H9 (cell line): Measurements from ENCODE around the gene MRPL48. TPM values are rescaled to one million over a fixed set of nuclear protein-coding genes. Genes with fewer than 3 reads are reported as not detected.

Experiments used
- DNase-seq: peaks from one replicate; pipeline ENCODE4 v3.0.0-alpha.2; 2017
- H2AFZ ChIP-seq: one replicate; pipeline ENCODE4 v1.6.1; 2013; ENCODE audit warnings: mild to moderate bottlenecking, low read length, control low read depth, moderate library complexity
- H2AK5ac ChIP-seq: 2 replicates; pipeline ENCODE4 v1.6.1; 2013; ENCODE audit warnings: low read length, control low read depth, mixed read lengths; ENCODE audit not compliant: insufficient read length
- H2BK120ac ChIP-seq: one replicate; pipeline ENCODE4 v1.6.1; 2013; ENCODE audit warnings: low read depth, mild to moderate bottlenecking, low read length, control low read depth, inconsistent platforms; ENCODE audit not compliant: poor library complexity, severe bottlenecking
- H2BK12ac ChIP-seq: 2 replicates; pipeline ENCODE4 v1.6.1; 2013; ENCODE audit warnings: low read length, control low read depth, mixed read lengths, low read depth; ENCODE audit not compliant: insufficient read length
- H2BK15ac ChIP-seq: 2 replicates; pipeline ENCODE4 v1.6.1; 2013; ENCODE audit warnings: low read depth, low read length, control low read depth
- H2BK20ac ChIP-seq: one replicate; pipeline ENCODE4 v1.6.1; 2013; ENCODE audit warnings: low read depth, mild to moderate bottlenecking, low read length, control low read depth, inconsistent platforms; ENCODE audit not compliant: poor library complexity, severe bottlenecking
- H2BK5ac ChIP-seq: 2 replicates; pipeline ENCODE4 v1.6.1; 2013; ENCODE audit warnings: low read length, control low read depth, mixed read lengths; ENCODE audit not compliant: insufficient read length
- H3K14ac ChIP-seq: 2 replicates; pipeline ENCODE4 v1.6.1; 2013; ENCODE audit warnings: low read length, control low read depth; ENCODE audit not compliant: insufficient read depth
- H3K18ac ChIP-seq: 2 replicates; pipeline ENCODE4 v1.6.1; 2013; ENCODE audit warnings: low read depth, mild to moderate bottlenecking, mixed read lengths, low read length, control low read depth; ENCODE audit not compliant: insufficient read length
- H3K23ac ChIP-seq: 2 replicates; pipeline ENCODE4 v1.6.1; 2013; ENCODE audit warnings: low read length, control low read depth, mixed read lengths, low read depth; ENCODE audit not compliant: insufficient read length
- H3K23me2 ChIP-seq: 2 replicates; pipeline ENCODE4 v1.6.1; 2013; ENCODE audit warnings: low read depth, mild to moderate bottlenecking, mixed read lengths, low read length, control low read depth; ENCODE audit not compliant: insufficient read length, poor library complexity, severe bottlenecking
- H3K27ac ChIP-seq: 2 replicates; pipeline ENCODE4 v1.5.1; 2013; ENCODE audit warnings: low read length, control low read depth, mixed read lengths, low read depth; ENCODE audit not compliant: insufficient read length
- H3K27me3 ChIP-seq: 2 replicates; pipeline ENCODE4 v1.6.1; 2013; ENCODE audit warnings: low read length, control low read depth, inconsistent platforms; ENCODE audit not compliant: insufficient read depth
- H3K4ac ChIP-seq: 2 replicates; pipeline ENCODE4 v1.6.1; 2013; ENCODE audit warnings: low read depth, mild to moderate bottlenecking, control low read depth, inconsistent platforms, low read length, moderate library complexity
- H3K4me1 ChIP-seq: 2 replicates; pipeline ENCODE4 v1.6.1; 2013; ENCODE audit warnings: low read length, control low read depth, inconsistent platforms; ENCODE audit not compliant: insufficient read depth
- H3K4me2 ChIP-seq: 2 replicates; pipeline ENCODE4 v1.6.1; 2013; ENCODE audit warnings: low read length, control low read depth, mixed read lengths; ENCODE audit not compliant: insufficient read length, insufficient read depth
- H3K56ac ChIP-seq: 2 replicates; pipeline ENCODE4 v1.6.1; 2013; ENCODE audit warnings: low read depth, mild to moderate bottlenecking, mixed read lengths, low read length, control low read depth; ENCODE audit not compliant: insufficient read length
- H3K79me1 ChIP-seq: 2 replicates; pipeline ENCODE4 v1.6.1; 2013; ENCODE audit warnings: low read depth, mild to moderate bottlenecking, moderate library complexity, low read length, control low read depth, inconsistent platforms; ENCODE audit not compliant: insufficient read depth, poor library complexity, severe bottlenecking
- H3K79me2 ChIP-seq: 2 replicates; pipeline ENCODE4 v1.6.1; 2013; ENCODE audit warnings: low read length, control low read depth, inconsistent platforms; ENCODE audit not compliant: insufficient read depth
- H3K9ac ChIP-seq: 2 replicates; pipeline ENCODE4 v1.6.1; 2013; ENCODE audit warnings: low read length, control low read depth, mixed read lengths; ENCODE audit not compliant: insufficient read length; ENCODE audit errors: extremely low read depth
- H3K9me3 ChIP-seq: one replicate; pipeline ENCODE4 v1.6.1; 2013; ENCODE audit warnings: low read depth, low read length, inconsistent platforms; ENCODE audit not compliant: control insufficient read depth
- H3T11ph ChIP-seq: one replicate; pipeline ENCODE4 v1.6.1; 2013; ENCODE audit warnings: mild to moderate bottlenecking, low read length, control low read depth, inconsistent platforms
- H4K20me1 ChIP-seq: one replicate; pipeline ENCODE4 v1.6.1; 2013; ENCODE audit not compliant: control insufficient read depth, insufficient read length, insufficient read depth
- H4K5ac ChIP-seq: 2 replicates; pipeline ENCODE4 v1.6.1; 2013; ENCODE audit warnings: low read depth, mild to moderate bottlenecking, mixed read lengths, low read length, control low read depth; ENCODE audit not compliant: insufficient read length
- H4K8ac ChIP-seq: replicated peaks from 2 replicates; pipeline ENCODE4 v1.6.1; 2013; ENCODE audit warnings: low read length, control low read depth, mixed read lengths, low read depth; ENCODE audit not compliant: insufficient read length
- H4K91ac ChIP-seq: 2 replicates; pipeline ENCODE4 v1.6.1; 2013; ENCODE audit warnings: low read depth, mild to moderate bottlenecking, moderate library complexity, mixed read lengths, low read length, control low read depth; ENCODE audit not compliant: insufficient read length
- H3K27ac Mint-ChIP-seq, 3 experiments: 2 replicates in 2 of 3; 3 replicates in 1 of 3; pipeline ENCODE4 v1.8.0; 2020 to 2021; ENCODE audit warnings: mixed read lengths in 3 of 3, mild to moderate bottlenecking in 1 of 3, moderate library complexity in 1 of 3
- H3K27me3 Mint-ChIP-seq: 2 replicates; pipeline ENCODE4 v1.8.0; 2021; ENCODE audit warnings: low read depth, mild to moderate bottlenecking, moderate library complexity, mixed read lengths
- H3K36me3 Mint-ChIP-seq, 3 experiments: 2 replicates in 2 of 3; 3 replicates in 1 of 3; pipeline ENCODE4 v1.8.0; 2020 to 2021; ENCODE audit warnings: low read depth in 3 of 3, mixed read lengths in 3 of 3; ENCODE audit not compliant: insufficient read depth in 1 of 3
- H3K4me1 Mint-ChIP-seq, 2 experiments: 2 replicates each; pipeline ENCODE4 v1.8.0; 2020; ENCODE audit warnings: mixed read lengths in 2 of 2
- H3K4me3 Mint-ChIP-seq, 2 experiments: 2 replicates in 1 of 2; 3 replicates in 1 of 2; pipeline ENCODE4 v1.8.0; 2020 to 2021; ENCODE audit warnings: mild to moderate bottlenecking in 2 of 2, mixed read lengths in 2 of 2, moderate library complexity in 1 of 2
- H3K9me3 Mint-ChIP-seq, 2 experiments: 2 replicates in 1 of 2; 3 replicates in 1 of 2; pipeline ENCODE4 v1.8.0; 2020; ENCODE audit warnings: mild to moderate bottlenecking in 2 of 2, mixed read lengths in 2 of 2, moderate library complexity in 1 of 2
- CTCF ChIP-seq: fragments of 200-600 bp; sonication (generic); conservative IDR thresholded peaks from 3 replicates; pipeline ENCODE4 v1.8.0; 2021; ENCODE audit warnings: antibody characterized with exemption, mild to moderate bottlenecking
- WGBS: extraction: QIAGEN DNeasy Blood & Tissue Kit; methylation state at CpG from one replicate; pipeline ENCODE4 v1.1.7; 2013; ENCODE audit warnings: missing lambda C conversion rate, low lambda C conversion rate, mixed read lengths; ENCODE audit not compliant: insufficient read length; ENCODE audit errors: extremely low coverage; 5-methylcytosine and 5-hydroxymethylcytosine counted together
- total RNA-seq: library from RNA; stranded (reverse); gene quantifications from 2 replicates; pipeline ENCODE4 v1.2.1, GENCODE V29; 2021

Gene MRPL48
- total RNA-seq, 1 experiment from 2014 or later: 36.4 TPM

GRCh38 chr11:73866586-73866996 is 78.9 kb downstream of the MRPL48 start:
- peaks cover 2 to 4% of the 10 kb centered on the region in 2 experiments; a peak in 3 of 4 replicates for H3K4me1 Mint-ChIP-seq
- H3K4me3 Mint-ChIP-seq: no peak overlapping the region
- Histone ChIP-seq H2BK12ac (no peak overlapping the region), H3K27ac (no peak overlapping the region), H3K18ac (no peak overlapping the region), H3K23ac (no peak overlapping the region), H4K91ac (no peak overlapping the region), H3K79me1 (no peaks in the 10 kb centered on the region), H3T11ph (no peak overlapping the region), H2AFZ (no peak overlapping the region), H3K4ac (no peak overlapping the region), H3K4me2 (no peak overlapping the region), H3K14ac (no peak overlapping the region), H3K9ac (no peak overlapping the region), H2BK20ac (no peak overlapping the region), H3K79me2 (no peaks in the 10 kb centered on the region), H2BK15ac (no peak overlapping the region), H2BK5ac (no peak overlapping the region), H3K23me2 (no peaks in the 10 kb centered on the region), H2AK5ac (no peak overlapping the region), H4K20me1 (no peaks in the 10 kb centered on the region), H3K27me3 (no peaks in the 10 kb centered on the region), H3K4me1 (no peaks in the 10 kb centered on the region), H3K56ac (no peak overlapping the region), H4K5ac (no peak overlapping the region), H2BK120ac (no peak overlapping the region), H3K9me3 (no peaks in the 10 kb centered on the region), H4K8ac (no peak overlapping the region)
- peaks cover 3 to 22% (median 7%) of the 10 kb centered on the region in 3 experiments; a peak in 6 of 7 replicates for H3K36me3 Mint-ChIP-seq
- TF ChIP-seq CTCF: no peak
- no CpG with 5 or more reads among the region's 2 CpGs for WGBS
- DNase-seq: no peak
- H3K27me3 Mint-ChIP-seq: no peaks in the 10 kb centered on the region; the same call in 1 of the 2 replicates
- H3K9me3 Mint-ChIP-seq: no peaks in the 10 kb centered on the region
- H3K27ac Mint-ChIP-seq: peak overlapping the region; percentile 4 to 53 (median 44); a peak in 3 of 7 replicates
